ENCODE measurements around the gene SLC7A7.
"Not testable (repeated sequence)": the region's sequence is repeated elsewhere in the genome, so short reads cannot be mapped to it uniquely, and the experiment has no call there.

Gene SLC7A7

GRCh38 chr14:22843123-22843925, 28.1 kb upstream of the SLC7A7 start:
- DNase-seq (ENCODE audit: low read depth in 2 of 2), result no peak

- DNase-seq (ENCODE audit: low read depth in 2 of 2), result no peak
Measured at GRCh38 chr14:22842211-22843122, 27.2 kb upstream of the SLC7A7 start.

GRCh38 chr14:22841769-22842168, 26.5 kb upstream of the SLC7A7 start:
- no peak for DNase-seq (ENCODE audit: low read depth in 2 of 2)

GRCh38 chr14:22841311-22841710, 26.1 kb upstream of the SLC7A7 start:
- DNase-seq (ENCODE audit: low read depth in 2 of 2), result no peak

- no peak for DNase-seq (ENCODE audit: low read depth in 2 of 2)
Measured at GRCh38 chr14:22839159-22839779, 24.0 kb upstream of the SLC7A7 start.

- no peak for DNase-seq (ENCODE audit: low read depth in 2 of 2)
Measured at GRCh38 chr14:22838631-22839041, 23.4 kb upstream of the SLC7A7 start.

GRCh38 chr14:22837750-22838538, 22.7 kb upstream of the SLC7A7 start:
- DNase-seq (ENCODE audit: low read depth in 2 of 2), result no peak

- no peak for DNase-seq (ENCODE audit: low read depth in 2 of 2)
Measured at GRCh38 chr14:22837114-22837749, 22.0 kb upstream of the SLC7A7 start.

- DNase-seq (ENCODE audit: low read depth in 2 of 2), result no peak
Measured at GRCh38 chr14:22836301-22837113, 21.3 kb upstream of the SLC7A7 start, which contains the start of gene MMP14. Gene MMP14, plus strand, starts transcription at chr14:22836585. Its CDS starts 233 bp downstream, at chr14:22836818.

GRCh38 chr14:22835505-22835904, 20.3 kb upstream of the SLC7A7 start:
- no peak for DNase-seq (ENCODE audit: low read depth in 2 of 2)

- DNase-seq (ENCODE audit: low read depth in 2 of 2), result no peak
Measured at GRCh38 chr14:22830443-22831010, 15.3 kb upstream of the SLC7A7 start.

- DNase-seq (ENCODE audit: low read depth in 2 of 2), result peak; percentile 81 to 85
Measured at GRCh38 chr14:22829661-22830442, 14.6 kb upstream of the SLC7A7 start, which contains the start of gene MRPL52. Gene MRPL52, plus strand, starts transcription at chr14:22829887. Its CDS starts 26 bp downstream, at chr14:22829913.

GRCh38 chr14:22829076-22829660, 13.9 kb upstream of the SLC7A7 start:
- not testable (repeated sequence) for DNase-seq (ENCODE audit: low read depth in 2 of 2)

GRCh38 chr14:22824711-22825359, 9.6 kb upstream of the SLC7A7 start:
- no peak for DNase-seq (ENCODE audit: low read depth in 2 of 2)

GRCh38 chr14:22822571-22823098, 7.4 kb upstream of the SLC7A7 start:
- peak; percentile 36 to 57 for DNase-seq (ENCODE audit: low read depth in 2 of 2)

- no peak for DNase-seq (ENCODE audit: low read depth in 2 of 2)
Measured at GRCh38 chr14:22822016-22822570, 6.9 kb upstream of the SLC7A7 start.

Data from stimulated activated CD8-positive, alpha-beta memory T cell treated with anti-CD3 and anti-CD28 coated beads, Interleukin-15, amount 100 ng/mL, for 48 hours (primary cell).